Kidney capillary endothelial cell (primary cell): Measurements from ENCODE around the gene PLEKHM1.
A peak's percentile ranks its signal among the peaks of the same experiment; 100 is the strongest.
"Not testable (repeated sequence)": the region's sequence is repeated elsewhere in the genome, so short reads cannot be mapped to it uniquely, and the experiment has no call there.

Experiments used
- DNase-seq: peaks from one replicate; pipeline ENCODE4 v3.0.0-alpha.2; 2018; ENCODE audit warnings: low spot score

PLEKHM1 gene

DNA sequence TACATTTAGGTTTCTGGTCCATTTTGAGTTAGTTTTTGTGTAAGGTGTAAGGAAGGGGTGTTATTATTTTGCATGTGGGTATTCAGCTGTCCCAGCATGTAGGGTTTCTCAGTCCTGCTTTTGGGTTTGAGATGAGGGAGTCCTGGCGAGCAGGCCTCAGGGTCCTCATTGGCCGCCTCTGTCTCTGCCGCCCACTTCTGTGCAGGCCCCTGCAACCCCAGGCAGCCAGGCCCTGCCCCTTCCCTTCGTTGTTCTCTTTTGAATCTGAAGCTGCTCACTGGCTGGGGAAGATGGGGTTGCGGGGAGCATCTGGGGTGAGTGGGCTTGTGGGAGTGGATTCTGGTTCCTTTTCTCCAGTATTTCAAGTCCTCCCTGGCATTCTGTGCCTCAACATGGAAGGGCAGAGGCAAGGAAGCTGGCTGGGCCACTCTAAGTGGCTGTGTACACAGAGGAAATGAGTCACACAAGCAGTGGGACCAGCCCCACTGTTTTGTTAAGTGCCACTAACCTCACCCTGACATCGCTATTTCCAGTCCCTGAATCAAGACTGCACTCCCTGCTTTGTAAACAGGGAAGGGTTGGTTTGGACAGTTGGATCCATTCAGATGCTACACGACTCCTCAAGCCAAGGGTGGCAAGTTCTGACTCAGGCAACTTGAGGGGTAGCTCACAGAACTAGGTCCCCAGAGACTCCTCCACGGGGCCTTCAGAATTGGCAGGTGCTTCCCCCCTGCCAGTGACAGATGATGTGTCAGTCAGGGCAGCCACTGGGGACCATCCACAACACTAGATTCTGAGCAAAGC, 28.8 kb downstream of the PLEKHM1 start:
- DNase-seq = peak; percentile 62

DNA sequence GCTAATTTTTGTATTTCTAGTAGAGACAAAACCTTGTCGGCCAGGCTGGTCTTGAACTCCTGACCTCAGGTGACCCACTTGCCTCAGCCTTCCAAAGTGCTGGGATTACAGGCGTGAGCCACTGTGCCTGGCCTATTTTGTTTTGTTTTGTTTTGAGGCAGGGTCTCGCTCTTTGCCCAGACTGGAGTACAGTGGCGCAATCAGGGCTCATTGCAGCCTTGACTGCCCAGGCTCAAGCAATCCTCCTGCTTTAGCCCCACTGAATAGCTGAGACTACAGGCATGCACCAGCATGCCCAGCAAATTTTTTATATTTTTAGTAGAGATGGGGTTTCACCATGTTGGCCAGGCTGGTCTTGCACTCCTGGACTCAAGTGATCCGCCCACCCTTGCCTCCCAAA, 30.1 kb downstream of the PLEKHM1 start:
- DNase-seq = not testable (repeated sequence)

DNA sequence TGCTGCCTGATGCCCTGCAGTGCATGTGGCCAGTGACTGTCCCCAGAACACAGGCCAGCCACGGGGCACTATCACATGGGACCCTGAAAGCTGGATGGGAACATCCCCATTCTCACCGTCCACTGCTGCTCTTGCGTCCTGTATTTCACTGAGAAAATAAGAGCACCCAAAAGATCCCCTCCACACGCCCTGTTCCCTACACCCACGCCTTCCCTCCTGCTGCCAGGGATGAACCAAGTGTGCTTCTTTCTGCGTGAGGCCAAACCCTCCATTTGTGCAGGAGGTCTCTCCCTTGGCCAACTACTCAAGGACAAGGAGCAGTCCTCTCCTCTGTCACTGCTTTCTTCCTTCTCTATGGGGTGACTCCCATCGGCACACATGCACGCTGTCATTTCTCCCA, 36.2 kb downstream of the PLEKHM1 start:
- not testable (repeated sequence) for DNase-seq

GRCh38 chr17:45453731-45454130, 36.8 kb downstream of the PLEKHM1 start:
- DNase-seq = not testable (repeated sequence)

DNA sequence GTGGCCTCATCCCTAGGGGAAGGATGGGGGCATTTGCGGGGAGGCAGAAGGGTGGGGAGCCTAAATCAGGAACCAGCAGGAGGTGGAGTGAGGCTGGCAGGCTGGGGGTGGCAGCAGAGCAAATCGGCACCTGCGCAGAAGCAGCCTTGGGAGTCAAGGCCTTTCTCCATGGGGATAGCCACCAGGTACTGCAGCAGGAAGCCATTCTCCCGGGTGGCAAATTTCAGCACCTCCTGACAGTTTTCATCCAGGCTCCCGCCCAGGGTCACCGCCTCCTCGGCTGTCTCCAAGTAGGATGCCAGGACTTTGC, 37.3 kb downstream of the PLEKHM1 start:
- not testable (repeated sequence) for DNase-seq

- not testable (repeated sequence) for DNase-seq
Measured at GRCh38 chr17:45452329-45453224, 37.9 kb downstream of the PLEKHM1 start.

GRCh38 chr17:45451660-45452059, 38.9 kb downstream of the PLEKHM1 start:
- not testable (repeated sequence) for DNase-seq

DNA sequence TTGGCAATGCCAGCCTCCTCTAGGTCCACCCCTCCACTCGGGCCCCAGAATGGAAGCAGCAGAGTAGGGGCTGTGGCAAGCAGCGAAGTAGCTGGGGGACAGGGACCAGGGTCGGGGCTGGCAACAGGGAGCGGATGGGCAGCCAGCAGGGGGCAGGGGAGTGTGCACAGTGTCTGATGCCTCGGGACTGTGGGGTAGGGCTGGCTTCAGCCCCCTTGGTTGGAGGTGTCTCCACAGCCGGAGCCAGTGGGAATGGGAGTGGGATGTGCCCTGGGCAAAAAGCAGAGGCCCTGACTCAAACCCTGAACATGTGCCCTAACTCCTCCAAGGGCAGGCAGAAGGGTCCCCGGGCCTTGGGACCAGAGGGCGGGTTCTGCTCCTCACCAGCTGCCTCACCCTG, 39.4 kb downstream of the PLEKHM1 start:
- no peak for DNase-seq

DNA sequence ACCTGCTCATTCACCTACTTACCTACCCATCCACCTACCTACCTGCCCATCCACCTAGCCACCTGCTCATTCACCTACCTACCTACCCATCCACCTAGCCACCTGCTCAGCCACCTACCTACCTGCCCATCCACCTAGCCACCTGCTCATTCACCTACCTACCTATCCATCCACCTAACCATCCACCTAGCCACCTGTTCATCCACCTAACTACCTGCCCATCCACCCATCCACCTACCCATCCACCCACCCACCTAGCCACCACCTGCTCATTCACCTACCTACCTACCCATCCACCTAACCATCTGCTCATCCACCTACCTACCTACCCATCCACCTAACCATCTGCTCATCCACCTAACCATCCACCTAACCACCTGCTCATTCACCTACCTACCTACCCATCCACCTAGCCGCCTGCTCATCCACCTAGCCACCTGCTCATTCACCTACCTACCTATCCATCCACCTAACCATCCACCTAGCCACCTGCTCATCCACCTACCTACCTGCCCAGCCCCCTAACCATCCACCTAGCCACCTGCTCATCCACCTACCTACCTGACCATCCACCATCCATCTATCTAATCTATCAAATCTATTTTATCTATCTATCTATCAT, 40.7 kb downstream of the PLEKHM1 start:
- DNase-seq = not testable (repeated sequence)

DNA sequence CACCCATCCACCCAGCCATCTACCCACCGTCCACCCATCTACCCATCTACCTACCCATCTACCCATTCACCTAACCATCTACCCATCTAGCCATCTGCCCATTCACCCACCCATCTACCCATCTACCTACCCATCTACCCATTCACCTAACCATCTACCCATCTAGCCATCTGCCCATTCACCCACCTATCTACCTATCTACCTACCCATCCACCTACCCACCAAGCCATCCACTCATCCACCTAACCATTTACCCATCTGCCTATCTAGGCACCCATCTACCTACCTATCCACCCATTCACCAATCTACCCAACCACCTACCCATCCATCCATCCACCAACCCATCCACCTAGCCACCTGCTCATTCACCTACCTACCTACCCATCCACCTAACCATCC, 41.3 kb downstream of the PLEKHM1 start:
- not testable (repeated sequence) for DNase-seq

- DNase-seq = not testable (repeated sequence)
Measured at GRCh38 chr17:45448483-45448882, 42.0 kb downstream of the PLEKHM1 start.

DNA sequence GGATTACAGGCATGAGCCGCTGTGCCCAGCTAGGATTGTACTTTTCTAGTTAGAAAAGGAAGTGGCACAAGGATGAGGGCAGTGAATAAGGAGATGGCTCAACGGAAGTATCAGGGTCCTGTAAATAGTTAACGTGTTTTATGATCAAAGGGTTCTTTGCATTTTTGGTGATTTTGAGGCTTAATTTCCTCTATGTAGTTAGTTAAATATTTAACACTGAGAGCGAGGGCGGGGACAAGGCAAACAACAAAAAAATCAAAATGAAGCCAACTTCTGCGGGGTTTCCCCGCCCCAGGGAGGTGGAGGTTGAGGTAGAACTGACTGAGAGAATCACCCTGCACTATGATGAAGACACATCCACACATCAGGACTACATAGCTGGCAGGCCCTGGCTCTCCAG, 42.5 kb downstream of the PLEKHM1 start:
- not testable (repeated sequence) for DNase-seq

DNA sequence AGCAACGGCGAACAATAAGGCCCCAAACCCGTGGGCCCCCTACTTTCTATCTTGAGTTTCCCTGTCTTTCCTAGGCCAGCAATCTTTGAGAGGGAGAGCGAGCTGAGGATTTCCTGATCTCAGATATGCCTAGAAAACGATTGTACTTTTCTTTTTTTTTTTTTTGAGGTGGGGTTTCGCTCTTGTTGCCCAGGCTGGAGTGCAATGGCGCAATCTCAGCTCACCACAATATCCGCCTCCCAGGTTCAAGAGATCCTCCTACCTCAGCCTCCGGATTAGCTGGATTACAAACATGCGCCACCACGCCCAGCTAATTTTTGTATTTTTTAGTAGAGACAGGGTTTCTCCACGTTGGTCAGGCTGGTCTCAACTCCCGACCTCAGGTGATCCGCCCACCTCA, 42.9 kb downstream of the PLEKHM1 start:
- not testable (repeated sequence) for DNase-seq

GRCh38 chr17:45446872-45447625, 43.5 kb downstream of the PLEKHM1 start:
- not testable (repeated sequence) for DNase-seq

DNA sequence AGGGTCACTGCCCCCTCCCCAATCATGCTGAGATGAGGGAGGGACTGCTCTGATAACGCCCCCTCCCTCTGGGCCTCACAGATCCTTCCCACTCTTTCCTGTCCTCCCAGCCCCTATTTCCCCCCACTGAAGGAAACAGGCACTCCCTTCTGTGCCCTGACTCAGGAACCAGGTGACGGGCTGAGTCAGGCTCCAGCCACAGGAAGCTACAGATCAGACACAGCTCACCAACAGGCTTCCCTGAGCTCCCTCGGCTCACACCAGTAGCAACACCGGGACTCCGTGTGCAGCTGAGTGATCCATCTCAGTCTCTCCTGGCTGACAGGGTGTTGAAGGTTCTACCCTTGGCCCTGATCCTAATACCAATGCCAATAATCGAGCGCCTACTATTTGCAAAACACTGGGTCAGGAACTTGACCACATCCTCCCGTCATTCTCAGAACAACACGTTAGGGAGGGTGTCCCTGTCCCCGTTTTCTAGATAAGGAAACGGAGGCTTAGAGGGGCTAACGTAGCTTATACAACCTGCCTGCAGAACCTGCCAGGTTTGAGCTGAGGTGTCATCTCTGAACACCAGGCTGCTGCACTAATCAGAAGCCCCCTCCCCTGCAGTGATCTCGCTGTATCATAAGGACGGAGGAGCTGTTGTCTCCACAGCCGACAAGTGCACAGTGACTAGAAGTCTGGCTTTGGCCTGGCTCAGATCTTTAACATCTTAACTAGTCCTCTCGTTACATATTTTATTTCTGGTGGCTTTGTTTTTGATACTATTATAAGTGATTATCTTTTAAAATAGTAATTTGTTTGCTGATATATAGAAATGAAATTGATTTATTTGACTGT, 44.4 kb downstream of the PLEKHM1 start:
- DNase-seq = peak; percentile 73

GRCh38 chr17:45444856-45445820, 45.4 kb downstream of the PLEKHM1 start:
- DNase-seq = not testable (repeated sequence)

DNA sequence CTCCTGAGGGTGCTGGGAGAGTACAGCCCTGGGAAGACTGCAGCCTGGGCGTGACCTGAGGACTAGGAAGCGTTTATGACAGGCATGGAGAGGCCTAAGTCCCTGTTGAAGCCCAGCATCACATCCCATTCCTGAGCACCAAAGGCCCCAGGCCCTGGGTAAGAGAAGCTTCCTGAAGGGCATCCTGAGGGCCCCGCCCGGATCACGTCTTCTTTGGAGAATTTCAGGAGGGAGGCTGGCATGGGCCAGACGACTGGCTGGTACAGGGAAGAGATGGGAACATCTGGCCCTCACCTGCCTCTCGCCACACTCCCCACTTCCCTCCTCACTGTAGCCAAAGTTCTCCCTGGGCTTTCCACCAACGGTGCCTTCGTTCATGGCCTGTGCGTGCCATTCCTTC, 46.2 kb downstream of the PLEKHM1 start:
- not testable (repeated sequence) for DNase-seq

DNA sequence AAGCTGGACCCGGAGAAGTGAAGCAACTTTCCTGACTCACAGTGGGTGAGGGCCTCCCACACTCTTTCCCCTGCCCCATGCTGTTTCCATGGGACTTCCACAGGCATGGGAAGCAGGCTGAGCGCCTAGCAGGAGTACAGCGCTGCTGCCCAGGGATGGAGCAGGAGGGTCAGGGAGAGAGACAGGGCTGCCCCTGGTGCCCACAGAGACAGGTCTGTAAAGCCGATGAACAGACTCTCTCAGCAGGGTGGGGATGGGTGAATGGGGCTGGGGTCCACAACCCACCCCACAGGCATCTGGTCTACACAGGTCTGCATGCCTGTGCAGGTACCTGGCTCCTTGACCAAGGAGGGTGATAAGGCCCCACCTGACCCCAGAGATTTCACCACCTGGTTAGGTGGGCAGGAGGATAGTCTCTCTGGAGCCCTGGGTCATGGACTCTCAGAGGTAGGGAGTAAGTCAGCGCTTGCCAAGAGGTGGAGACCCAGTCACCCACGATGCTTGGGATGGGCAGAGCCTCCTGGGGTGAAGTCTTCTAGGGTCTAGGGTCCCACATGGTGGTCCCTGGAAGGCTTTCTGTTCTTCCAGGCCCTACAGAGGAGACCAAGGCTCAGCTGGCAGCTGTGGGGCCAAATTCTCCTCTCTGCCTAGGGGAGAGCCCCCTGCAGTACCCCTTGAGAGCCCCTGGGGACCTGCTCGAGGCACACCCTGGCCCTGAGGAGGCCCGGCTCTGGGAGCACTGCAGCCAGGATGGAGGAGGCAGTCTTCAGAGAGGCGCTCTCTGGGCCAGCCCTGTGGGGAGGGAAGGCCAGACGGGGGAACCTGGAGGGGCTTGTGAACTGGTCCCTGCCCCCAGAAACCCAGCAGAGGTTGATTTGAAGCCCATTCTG, 46.9 kb downstream of the PLEKHM1 start:
- DNase-seq = not testable (repeated sequence)
